ENCODE data around the gene CRACR2B. TPM values are rescaled to one million over a fixed set of nuclear protein-coding genes. Genes with fewer than 3 reads are reported as not detected.

Gene CRACR2B
- total and polyA plus RNA-seq, 10 of the 15 experiments (the other 5 are each of a cell fraction or from before 2014, with no cell fraction given), result 0.10 to 33.7 (median 12.7) TPM

DNA sequence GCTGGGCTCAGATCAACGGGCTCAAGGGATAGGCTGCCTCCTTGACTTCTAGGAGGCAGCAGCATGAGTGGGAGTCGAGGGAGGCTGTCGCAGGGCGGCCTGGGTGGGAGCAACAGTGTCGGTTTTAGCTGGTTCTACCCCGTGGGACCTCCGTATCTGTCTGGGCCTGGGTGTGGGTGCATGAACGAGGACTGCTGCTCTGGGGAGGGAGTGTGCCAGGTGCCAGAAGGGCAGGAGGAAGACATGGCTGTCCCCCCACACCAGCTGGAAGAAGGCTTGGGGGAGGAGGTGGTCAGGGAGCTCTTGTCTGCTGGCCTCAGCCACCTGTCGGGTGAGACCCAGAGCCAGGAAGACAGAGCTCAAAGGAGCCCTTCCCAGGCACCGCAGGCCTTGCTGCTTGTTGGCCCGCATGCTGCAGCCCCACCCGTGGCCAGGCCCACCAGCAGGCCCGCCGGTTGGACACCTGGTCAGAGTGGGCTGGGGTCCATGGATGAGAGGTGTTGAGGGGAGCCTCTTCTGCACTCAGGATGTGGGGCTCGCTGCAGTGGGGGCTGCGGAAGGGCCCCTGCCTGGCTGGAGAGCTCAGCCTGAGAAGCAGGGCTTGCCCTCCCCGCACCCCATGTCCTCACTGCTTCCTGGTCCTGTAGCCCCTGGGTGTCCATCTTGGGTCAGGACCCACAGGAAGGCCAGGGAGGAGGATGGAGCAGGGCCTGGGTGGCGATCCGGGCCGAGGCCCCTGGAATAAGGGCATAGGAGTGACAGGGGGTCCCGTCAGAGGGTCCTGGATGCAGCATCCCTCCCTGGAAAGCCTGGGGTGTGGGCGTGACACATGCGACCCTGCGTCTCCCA lies 41.3 kb upstream of the CRACR2B start:
- no peak for DNase-seq (ENCODE audit: low read depth, low spot score)
- ATAC-seq, result no peak
- ChIA-PET SMC1A (ENCODE audit: uncharacterized antibody, unreplicated experiment) (no interaction called here), RAD21 (ENCODE audit: unreplicated experiment) (interaction anchor here (1.1 kb wide), 1 partner anchor 9 kb away, joined by 3 read pairs; no protein-coding TSS in a partner anchor), POLR2A (no interaction called here), CTCF (no interaction called here)
- Histone ChIP-seq H3K4me3 (no peak overlapping the region), H3K9me3 (replicated peaks; ENCODE audit: control insufficient read depth, insufficient read depth, low read length) (no peaks in the 10 kb centered on the region), H3K27ac (ENCODE audit: control insufficient read depth, insufficient read depth) (no peak overlapping the region), H4K20me1 (ENCODE audit: control insufficient read depth, insufficient read depth) (no peaks in the 10 kb centered on the region), H3K36me3 (ENCODE audit: control insufficient read depth in 2 of 2, insufficient read depth in 2 of 2, low read length in 1 of 2) (no peaks in the 10 kb centered on the region; a peak in 1 of 4 replicates), H3K27me3 (replicated peaks in 1 of 2; ENCODE audit: control insufficient read depth in 2 of 2, insufficient read depth in 2 of 2, low read length in 1 of 2) (no peaks in the 10 kb centered on the region), H2AFZ (ENCODE audit: control insufficient read depth, low read depth, low read length) (no peak overlapping the region), H3K79me2 (ENCODE audit: control insufficient read depth, insufficient read depth, low read length) (no peaks in the 10 kb centered on the region), H3K4me2 (ENCODE audit: control insufficient read depth, insufficient read depth) (no peak overlapping the region), H3K9ac (ENCODE audit: control insufficient read depth, insufficient read depth, low read length) (no peak overlapping the region), H3K4me1 (ENCODE audit: control insufficient read depth, insufficient read depth, low read length) (peaks cover 7% of the 10 kb centered on the region)
- in situ Hi-C loops (cut with MboI), result no loop called here
- TF ChIP-seq NR2C1 (IDR thresholded peaks at IDR 0.05) (no peak), STAT1 (conservative IDR thresholded peaks at IDR 0.05) (no peak), POLR2A (IDR thresholded peaks at IDR 0.05; ENCODE audit: low read depth, low read length) (0 out of 2 replicates have a peak, but pooled peaks have one; percentile 11)
- BruUV-seq (replicated peaks), result no TSS peak
- 70% methylated on average over 24 of the region's 24 CpGs for WGBS (ENCODE audit: insufficient coverage, insufficient replicate concordance, low lambda C conversion rate, missing lambda C conversion rate)
- intact Hi-C loops (cut with micrococcal nuclease; ENCODE audit: unreplicated experiment), result no loop called here
- FAIRE-seq, result no peak

DNA sequence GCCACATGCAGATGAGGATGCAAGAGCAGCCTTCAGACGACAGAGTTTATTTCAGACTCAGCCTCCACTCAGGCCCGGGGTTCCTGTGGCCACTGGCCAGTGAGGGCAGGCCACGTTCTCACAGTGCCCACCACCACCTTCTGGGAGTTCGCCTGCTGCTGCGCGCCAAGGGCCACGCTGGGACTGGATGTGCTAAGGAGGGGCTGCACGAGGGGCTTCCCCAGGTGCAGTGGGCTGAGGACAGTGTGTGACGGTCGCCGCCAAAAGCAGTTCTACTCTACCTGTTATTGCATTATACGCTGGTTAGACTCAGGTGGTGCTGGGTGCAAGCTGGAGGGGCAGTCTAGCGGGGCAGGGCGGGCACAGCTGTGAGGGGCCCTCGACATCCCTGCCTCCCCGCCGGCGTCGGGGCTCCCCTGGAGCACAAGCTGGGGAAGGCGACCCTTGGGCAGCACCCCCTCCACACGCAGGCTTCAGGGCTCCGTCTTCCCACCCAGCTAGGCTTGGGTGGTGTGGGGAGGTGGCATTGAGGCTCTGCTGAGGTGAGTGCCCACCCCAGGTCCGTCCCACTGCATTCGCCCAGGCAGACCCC lies 40.5 kb upstream of the CRACR2B start:
- BruUV-seq (replicated peaks), result no TSS peak
- 83% methylated on average over 20 of the region's 24 CpGs for WGBS (ENCODE audit: insufficient coverage, insufficient replicate concordance, low lambda C conversion rate, missing lambda C conversion rate)
- intact Hi-C loops (cut with micrococcal nuclease; ENCODE audit: unreplicated experiment), result no loop called here
- H3K9me3 ChIP-seq (replicated peaks; ENCODE audit: control insufficient read depth, insufficient read depth, low read length), result no peaks in the 10 kb centered on the region
- no peak for FAIRE-seq
- ATAC-seq, result no peak
- H3K4me3 ChIP-seq, result no peak overlapping the region
- ChIA-PET CTCF (no interaction called here), POLR2A (no interaction called here), RAD21 (ENCODE audit: unreplicated experiment) (no interaction called here), SMC1A (ENCODE audit: uncharacterized antibody, unreplicated experiment) (no interaction called here)
- in situ Hi-C loops (cut with MboI), result no loop called here
- H2AFZ ChIP-seq (ENCODE audit: control insufficient read depth, low read depth, low read length), result no peak overlapping the region
- no peak for DNase-seq (ENCODE audit: low read depth, low spot score)
- no peak overlapping the region for H3K4me2 ChIP-seq (ENCODE audit: control insufficient read depth, insufficient read depth)
- H3K4me1 ChIP-seq (ENCODE audit: control insufficient read depth, insufficient read depth, low read length), result peaks cover 7% of the 10 kb centered on the region
- no peaks in the 10 kb centered on the region for H3K79me2 ChIP-seq (ENCODE audit: control insufficient read depth, insufficient read depth, low read length)
- no peaks in the 10 kb centered on the region for H4K20me1 ChIP-seq (ENCODE audit: control insufficient read depth, insufficient read depth)
- H3K36me3 ChIP-seq (ENCODE audit: control insufficient read depth in 2 of 2, insufficient read depth in 2 of 2, low read length in 1 of 2), result peaks cover 0 to 2% of the 10 kb centered on the region in 2 experiments; a peak in 2 of 4 replicates
- H3K27me3 ChIP-seq (replicated peaks in 1 of 2; ENCODE audit: control insufficient read depth in 2 of 2, insufficient read depth in 2 of 2, low read length in 1 of 2), result no peaks in the 10 kb centered on the region
- no peak overlapping the region for H3K9ac ChIP-seq (ENCODE audit: control insufficient read depth, insufficient read depth, low read length)
- no peak overlapping the region for H3K27ac ChIP-seq (ENCODE audit: control insufficient read depth, insufficient read depth)
- no peak for TF ChIP-seq MTA2 (IDR thresholded peaks at IDR 0.05; ENCODE audit: low read depth)
- TF ChIP-seq, protein P1, sequence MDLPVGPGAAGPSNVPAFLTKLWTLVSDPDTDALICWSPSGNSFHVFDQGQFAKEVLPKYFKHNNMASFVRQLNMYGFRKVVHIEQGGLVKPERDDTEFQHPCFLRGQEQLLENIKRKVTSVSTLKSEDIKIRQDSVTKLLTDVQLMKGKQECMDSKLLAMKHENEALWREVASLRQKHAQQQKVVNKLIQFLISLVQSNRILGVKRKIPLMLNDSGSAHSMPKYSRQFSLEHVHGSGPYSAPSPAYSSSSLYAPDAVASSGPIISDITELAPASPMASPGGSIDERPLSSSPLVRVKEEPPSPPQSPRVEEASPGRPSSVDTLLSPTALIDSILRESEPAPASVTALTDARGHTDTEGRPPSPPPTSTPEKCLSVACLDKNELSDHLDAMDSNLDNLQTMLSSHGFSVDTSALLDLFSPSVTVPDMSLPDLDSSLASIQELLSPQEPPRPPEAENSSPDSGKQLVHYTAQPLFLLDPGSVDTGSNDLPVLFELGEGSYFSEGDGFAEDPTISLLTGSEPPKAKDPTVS (IDR thresholded peaks at IDR 0.05; ENCODE audit: low read depth, low read length), result no peak
- TF ChIP-seq, protein P2, sequence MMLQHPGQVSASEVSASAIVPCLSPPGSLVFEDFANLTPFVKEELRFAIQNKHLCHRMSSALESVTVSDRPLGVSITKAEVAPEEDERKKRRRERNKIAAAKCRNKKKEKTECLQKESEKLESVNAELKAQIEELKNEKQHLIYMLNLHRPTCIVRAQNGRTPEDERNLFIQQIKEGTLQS (IDR thresholded peaks at IDR 0.05; ENCODE audit: borderline replicate concordance, extremely low read depth, low read depth, low read length), result no peak
- no peak for TF ChIP-seq STAT3 (IDR thresholded peaks at IDR 0.05; ENCODE audit: low read depth, low read length)
- TF ChIP-seq SREBF1 (IDR thresholded peaks at IDR 0.05; ENCODE audit: low read length), result no peak
- no peak for TF ChIP-seq TCF3 (IDR thresholded peaks at IDR 0.05; ENCODE audit: borderline replicate concordance, insufficient read depth, low read depth, low read length)
- TF ChIP-seq NFXL1 (IDR thresholded peaks at IDR 0.05; ENCODE audit: borderline replicate concordance), result no peak
- TF ChIP-seq, protein P3, sequence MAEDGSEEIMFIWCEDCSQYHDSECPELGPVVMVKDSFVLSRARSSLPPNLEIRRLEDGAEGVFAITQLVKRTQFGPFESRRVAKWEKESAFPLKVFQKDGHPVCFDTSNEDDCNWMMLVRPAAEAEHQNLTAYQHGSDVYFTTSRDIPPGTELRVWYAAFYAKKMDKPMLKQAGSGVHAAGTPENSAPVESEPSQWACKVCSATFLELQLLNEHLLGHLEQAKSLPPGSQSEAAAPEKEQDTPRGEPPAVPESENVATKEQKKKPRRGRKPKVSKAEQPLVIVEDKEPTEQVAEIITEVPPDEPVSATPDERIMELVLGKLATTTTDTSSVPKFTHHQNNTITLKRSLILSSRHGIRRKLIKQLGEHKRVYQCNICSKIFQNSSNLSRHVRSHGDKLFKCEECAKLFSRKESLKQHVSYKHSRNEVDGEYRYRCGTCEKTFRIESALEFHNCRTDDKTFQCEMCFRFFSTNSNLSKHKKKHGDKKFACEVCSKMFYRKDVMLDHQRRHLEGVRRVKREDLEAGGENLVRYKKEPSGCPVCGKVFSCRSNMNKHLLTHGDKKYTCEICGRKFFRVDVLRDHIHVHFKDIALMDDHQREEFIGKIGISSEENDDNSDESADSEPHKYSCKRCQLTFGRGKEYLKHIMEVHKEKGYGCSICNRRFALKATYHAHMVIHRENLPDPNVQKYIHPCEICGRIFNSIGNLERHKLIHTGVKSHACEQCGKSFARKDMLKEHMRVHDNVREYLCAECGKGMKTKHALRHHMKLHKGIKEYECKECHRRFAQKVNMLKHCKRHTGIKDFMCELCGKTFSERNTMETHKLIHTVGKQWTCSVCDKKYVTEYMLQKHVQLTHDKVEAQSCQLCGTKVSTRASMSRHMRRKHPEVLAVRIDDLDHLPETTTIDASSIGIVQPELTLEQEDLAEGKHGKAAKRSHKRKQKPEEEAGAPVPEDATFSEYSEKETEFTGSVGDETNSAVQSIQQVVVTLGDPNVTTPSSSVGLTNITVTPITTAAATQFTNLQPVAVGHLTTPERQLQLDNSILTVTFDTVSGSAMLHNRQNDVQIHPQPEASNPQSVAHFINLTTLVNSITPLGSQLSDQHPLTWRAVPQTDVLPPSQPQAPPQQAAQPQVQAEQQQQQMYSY (CRISPR knock-in tag; IDR thresholded peaks at IDR 0.05), result no peak
